GM23338 (cell line): Measurements from ENCODE around the gene CD300E. TPM values are rescaled to one million over a fixed set of nuclear protein-coding genes. Genes with fewer than 3 reads are reported as not detected.

Experiments used
- ATAC-seq: fragments of 200-7000 bp; cut with Tn5 transposase; 3 replicates; pipeline ENCODE4 v1.9.1; 2020
- DNase-seq: peaks from one replicate; pipeline ENCODE4 v3.0.0-alpha.2; 2015; ENCODE audit warnings: low spot score
- H2AFZ ChIP-seq: fragments of 200-600 bp; sonication (generic); 2 replicates; pipeline ENCODE4 v1.8.0; 2016; ENCODE audit warnings: antibody characterized with exemption, mild to moderate bottlenecking, moderate library complexity
- H3F3A ChIP-seq: fragments of 200-600 bp; sonication (generic); replicated peaks from 2 replicates; pipeline ENCODE4 v1.8.0; 2017; ENCODE audit warnings: antibody characterized with exemption, mixed run types, low read depth
- H3K27ac ChIP-seq: fragments of 200-600 bp; sonication (generic); 2 replicates; pipeline ENCODE4 v1.6.1; 2016; ENCODE audit warnings: low read depth
- H3K27me3 ChIP-seq: fragments of 200-600 bp; sonication (generic); 2 replicates; pipeline ENCODE4 v1.8.0; 2016; ENCODE audit warnings: mild to moderate bottlenecking, mixed run types, moderate library complexity; ENCODE audit not compliant: insufficient read depth
- H3K36me3 ChIP-seq: fragments of 200-600 bp; sonication (generic); 2 replicates; pipeline ENCODE4 v1.8.0; 2016; ENCODE audit warnings: mild to moderate bottlenecking; ENCODE audit not compliant: insufficient read depth
- H3K4me1 ChIP-seq: fragments of 200-600 bp; sonication (generic); 2 replicates; pipeline ENCODE4 v1.8.0; 2016; ENCODE audit warnings: mild to moderate bottlenecking, moderate library complexity; ENCODE audit not compliant: insufficient read depth
- H3K4me2 ChIP-seq: fragments of 200-600 bp; sonication (generic); 2 replicates; pipeline ENCODE4 v1.7.1; 2017; ENCODE audit warnings: mixed run types
- H3K4me3 ChIP-seq: fragments of 200-600 bp; sonication (generic); 2 replicates; pipeline ENCODE4 v1.6.1; 2016; ENCODE audit warnings: mixed run types
- H3K79me2 ChIP-seq: fragments of 200-600 bp; sonication (generic); replicated peaks from 2 replicates; pipeline ENCODE4 v1.8.0; 2017; ENCODE audit warnings: mild to moderate bottlenecking; ENCODE audit not compliant: insufficient read depth
- H3K9me2 ChIP-seq: fragments of 200-600 bp; sonication (generic); 2 replicates; pipeline ENCODE4 v1.8.0; 2017; ENCODE audit not compliant: insufficient read depth
- H4K20me1 ChIP-seq: fragments of 200-600 bp; sonication (generic); replicated peaks from 2 replicates; pipeline ENCODE4 v1.8.0; 2017; ENCODE audit warnings: mild to moderate bottlenecking; ENCODE audit not compliant: insufficient read depth
- H3K27ac Mint-ChIP-seq: 2 replicates; pipeline ENCODE4 v1.8.0; 2020; ENCODE audit warnings: inconsistent platforms, mild to moderate bottlenecking, moderate library complexity, mixed read lengths
- H3K27me3 Mint-ChIP-seq: 3 replicates; pipeline ENCODE4 v1.8.0; 2022; ENCODE audit warnings: low read depth, mild to moderate bottlenecking, moderate library complexity, mixed read lengths, inconsistent platforms; ENCODE audit not compliant: insufficient read depth, poor library complexity
- H3K36me3 Mint-ChIP-seq: 3 replicates; pipeline ENCODE4 v1.8.0; 2021; ENCODE audit warnings: low read depth, mild to moderate bottlenecking, inconsistent platforms, moderate library complexity, mixed read lengths
- H3K4me1 Mint-ChIP-seq: 3 replicates; pipeline ENCODE4 v1.8.0; 2020; ENCODE audit warnings: mild to moderate bottlenecking, inconsistent platforms, mixed read lengths
- H3K4me3 Mint-ChIP-seq: 3 replicates; pipeline ENCODE4 v1.8.0; 2021; ENCODE audit warnings: moderate library complexity, mild to moderate bottlenecking, inconsistent platforms, mixed read lengths
- H3K9me3 Mint-ChIP-seq: 3 replicates; pipeline ENCODE4 v1.8.0; 2020; ENCODE audit warnings: moderate library complexity, mild to moderate bottlenecking, inconsistent platforms, mixed read lengths
- CREB1 ChIP-seq: fragments of 250-450 bp; sonication (Bioruptor Pico); IDR thresholded peaks from 2 replicates; pipeline ENCODE4 v1.5.0; 2020; ENCODE audit warnings: low read depth, mild to moderate bottlenecking, moderate library complexity
- EZH2phosphoT487 ChIP-seq: fragments of 200-600 bp; sonication (generic); IDR thresholded peaks from one replicate; pipeline ENCODE4 v1.8.1; 2018; ENCODE audit warnings: antibody characterized with exemption; ENCODE audit not compliant: unreplicated experiment
- JUNB ChIP-seq: IDR thresholded peaks from one replicate; pipeline ENCODE4 v1.6.1; 2016; ENCODE audit warnings: antibody characterized with exemption; ENCODE audit not compliant: unreplicated experiment
- NANOG ChIP-seq: IDR thresholded peaks from 2 replicates; pipeline ENCODE4 v1.6.1; 2016; ENCODE audit warnings: antibody characterized with exemption, borderline replicate concordance
- POLR2AphosphoS5 ChIP-seq: IDR thresholded peaks from 2 replicates; pipeline ENCODE4 v1.6.1; 2016; ENCODE audit warnings: antibody characterized with exemption, low read depth
- STAT1 ChIP-seq: IDR thresholded peaks from one replicate; pipeline ENCODE4 v1.6.1; 2016; ENCODE audit warnings: antibody characterized with exemption; ENCODE audit not compliant: unreplicated experiment
- polyA plus RNA-seq: library from polyadenylated mRNA; unstranded; fragments of >200 nt; fragmentation: Nextera tagmentation; extraction: Ambion mirVana; gene quantifications from 2 replicates; pipeline ENCODE4 v1.2.1, GENCODE V29; 2016
- total RNA-seq: library from RNA; depleted of rRNA; stranded (reverse); fragments of >200 nt; shearing (Covaris generic); gene quantifications from 2 replicates; pipeline ENCODE4 v1.2.3, GENCODE V29; 2014
- TF ChIP-seq, protein P1 (sequence below): IDR thresholded peaks from one replicate; pipeline ENCODE4 v1.6.1; 2018; ENCODE audit warnings: antibody characterized with exemption; ENCODE audit not compliant: unreplicated experiment
- TF ChIP-seq, protein P2 (sequence below): IDR thresholded peaks from 2 replicates; pipeline ENCODE4 v1.6.1; 2016; ENCODE audit warnings: antibody characterized with exemption
- TF ChIP-seq, protein P3 (sequence below), 2 experiments: fragments of 200-600 bp in 1 of 2; sonication (generic) in 1 of 2; conservative IDR thresholded peaks; 2 replicates each; pipeline versions ENCODE4 v1.5.1 to v1.6.1; 2016 to 2017; ENCODE audit warnings: antibody characterized with exemption in 2 of 2, low read depth in 2 of 2, mild to moderate bottlenecking in 2 of 2, moderate library complexity in 1 of 2
- TF ChIP-seq, protein P4 (sequence below): fragments of 250-450 bp; sonication (Bioruptor Pico); IDR thresholded peaks from 2 replicates; pipeline ENCODE4 v1.5.0; 2020; ENCODE audit warnings: mild to moderate bottlenecking, moderate library complexity

The CD300E gene
- total and polyA plus RNA-seq, 2 experiments from 2014 or later = not detected

DNA sequence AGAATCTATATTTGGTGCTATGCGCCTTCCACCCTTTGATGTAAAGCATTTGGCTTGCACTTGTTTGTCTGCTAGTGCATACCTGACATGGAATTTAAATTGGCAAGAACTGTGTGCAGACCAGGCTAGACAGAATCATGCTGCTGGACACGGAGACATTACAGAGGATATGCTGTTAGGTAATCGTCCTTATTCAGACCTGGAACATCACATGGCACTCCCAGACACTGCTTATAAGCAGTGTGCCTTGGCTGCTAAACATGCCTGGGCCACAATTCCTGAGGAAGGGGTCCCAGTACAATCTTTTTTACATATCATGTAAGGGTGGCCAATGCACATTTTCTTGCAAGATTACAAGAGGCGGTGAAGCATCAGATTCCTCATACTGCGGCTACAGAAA, 37.8 kb downstream of the CD300E start (continued):
- no peak for TF ChIP-seq CREB1 (CRISPR knock-in tag)
- TF ChIP-seq, protein P1, sequence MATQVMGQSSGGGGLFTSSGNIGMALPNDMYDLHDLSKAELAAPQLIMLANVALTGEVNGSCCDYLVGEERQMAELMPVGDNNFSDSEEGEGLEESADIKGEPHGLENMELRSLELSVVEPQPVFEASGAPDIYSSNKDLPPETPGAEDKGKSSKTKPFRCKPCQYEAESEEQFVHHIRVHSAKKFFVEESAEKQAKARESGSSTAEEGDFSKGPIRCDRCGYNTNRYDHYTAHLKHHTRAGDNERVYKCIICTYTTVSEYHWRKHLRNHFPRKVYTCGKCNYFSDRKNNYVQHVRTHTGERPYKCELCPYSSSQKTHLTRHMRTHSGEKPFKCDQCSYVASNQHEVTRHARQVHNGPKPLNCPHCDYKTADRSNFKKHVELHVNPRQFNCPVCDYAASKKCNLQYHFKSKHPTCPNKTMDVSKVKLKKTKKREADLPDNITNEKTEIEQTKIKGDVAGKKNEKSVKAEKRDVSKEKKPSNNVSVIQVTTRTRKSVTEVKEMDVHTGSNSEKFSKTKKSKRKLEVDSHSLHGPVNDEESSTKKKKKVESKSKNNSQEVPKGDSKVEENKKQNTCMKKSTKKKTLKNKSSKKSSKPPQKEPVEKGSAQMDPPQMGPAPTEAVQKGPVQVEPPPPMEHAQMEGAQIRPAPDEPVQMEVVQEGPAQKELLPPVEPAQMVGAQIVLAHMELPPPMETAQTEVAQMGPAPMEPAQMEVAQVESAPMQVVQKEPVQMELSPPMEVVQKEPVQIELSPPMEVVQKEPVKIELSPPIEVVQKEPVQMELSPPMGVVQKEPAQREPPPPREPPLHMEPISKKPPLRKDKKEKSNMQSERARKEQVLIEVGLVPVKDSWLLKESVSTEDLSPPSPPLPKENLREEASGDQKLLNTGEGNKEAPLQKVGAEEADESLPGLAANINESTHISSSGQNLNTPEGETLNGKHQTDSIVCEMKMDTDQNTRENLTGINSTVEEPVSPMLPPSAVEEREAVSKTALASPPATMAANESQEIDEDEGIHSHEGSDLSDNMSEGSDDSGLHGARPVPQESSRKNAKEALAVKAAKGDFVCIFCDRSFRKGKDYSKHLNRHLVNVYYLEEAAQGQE = no peak

DNA sequence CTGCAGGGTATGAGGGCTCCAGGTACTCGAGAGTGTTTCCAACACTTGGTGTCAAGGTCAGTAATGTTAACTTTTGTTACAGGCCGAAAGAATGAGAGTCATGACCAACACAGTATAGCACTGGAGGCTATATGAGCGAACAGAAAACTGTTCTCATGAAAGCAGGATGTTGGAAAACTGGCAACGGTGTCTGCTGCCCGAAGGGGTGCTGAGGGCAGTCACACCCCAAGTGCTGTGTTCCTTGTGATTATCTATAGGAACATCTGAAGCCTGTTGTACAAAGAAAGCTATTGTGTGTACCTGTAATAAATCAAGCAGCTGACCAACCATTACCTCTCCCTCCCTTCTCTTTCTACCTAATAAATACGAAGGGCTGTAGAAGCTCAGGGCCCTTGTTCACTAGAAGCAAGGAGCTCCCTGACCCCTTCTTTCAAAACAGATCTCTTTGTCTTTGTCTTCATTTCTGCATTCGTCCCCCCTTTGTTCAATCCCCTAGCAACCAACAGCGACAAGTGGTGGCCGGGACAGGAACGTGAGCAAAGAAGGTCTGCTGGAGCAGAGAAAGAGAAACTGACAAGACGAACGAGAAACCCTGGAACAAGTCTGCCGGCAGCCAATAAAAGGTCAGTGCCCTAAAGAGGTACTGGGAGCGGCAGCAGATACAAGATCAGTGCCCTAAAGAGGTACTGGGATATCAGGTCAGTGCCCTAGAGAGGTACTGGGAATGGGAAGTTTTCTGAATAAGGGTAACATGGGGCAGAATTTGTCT, 39.1 kb downstream of the CD300E start:
- Histone ChIP-seq H3K79me2 (no peaks in the 10 kb centered on the region), H2AFZ (no peak overlapping the region), H3K27me3 (no peaks in the 10 kb centered on the region), H3K36me3 (no peaks in the 10 kb centered on the region), H4K20me1 (no peaks in the 10 kb centered on the region), H3K4me2 (no peak overlapping the region), H3K4me1 (no peaks in the 10 kb centered on the region), H3F3A (no peaks in the 10 kb centered on the region), H3K9me2 (no peaks in the 10 kb centered on the region), H3K27ac (no peak overlapping the region), H3K4me3 (no peak overlapping the region)
- peaks cover 3% of the 10 kb centered on the region for H3K27me3 Mint-ChIP-seq
- TF ChIP-seq NANOG (no peak), STAT1 (no peak), JUNB (no peak), CREB1 (CRISPR knock-in tag) (no peak), POLR2AphosphoS5 (no peak), EZH2phosphoT487 (no peak)
- TF ChIP-seq, protein P2, sequence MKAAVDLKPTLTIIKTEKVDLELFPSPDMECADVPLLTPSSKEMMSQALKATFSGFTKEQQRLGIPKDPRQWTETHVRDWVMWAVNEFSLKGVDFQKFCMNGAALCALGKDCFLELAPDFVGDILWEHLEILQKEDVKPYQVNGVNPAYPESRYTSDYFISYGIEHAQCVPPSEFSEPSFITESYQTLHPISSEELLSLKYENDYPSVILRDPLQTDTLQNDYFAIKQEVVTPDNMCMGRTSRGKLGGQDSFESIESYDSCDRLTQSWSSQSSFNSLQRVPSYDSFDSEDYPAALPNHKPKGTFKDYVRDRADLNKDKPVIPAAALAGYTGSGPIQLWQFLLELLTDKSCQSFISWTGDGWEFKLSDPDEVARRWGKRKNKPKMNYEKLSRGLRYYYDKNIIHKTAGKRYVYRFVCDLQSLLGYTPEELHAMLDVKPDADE = no peak
- TF ChIP-seq, protein P3, sequence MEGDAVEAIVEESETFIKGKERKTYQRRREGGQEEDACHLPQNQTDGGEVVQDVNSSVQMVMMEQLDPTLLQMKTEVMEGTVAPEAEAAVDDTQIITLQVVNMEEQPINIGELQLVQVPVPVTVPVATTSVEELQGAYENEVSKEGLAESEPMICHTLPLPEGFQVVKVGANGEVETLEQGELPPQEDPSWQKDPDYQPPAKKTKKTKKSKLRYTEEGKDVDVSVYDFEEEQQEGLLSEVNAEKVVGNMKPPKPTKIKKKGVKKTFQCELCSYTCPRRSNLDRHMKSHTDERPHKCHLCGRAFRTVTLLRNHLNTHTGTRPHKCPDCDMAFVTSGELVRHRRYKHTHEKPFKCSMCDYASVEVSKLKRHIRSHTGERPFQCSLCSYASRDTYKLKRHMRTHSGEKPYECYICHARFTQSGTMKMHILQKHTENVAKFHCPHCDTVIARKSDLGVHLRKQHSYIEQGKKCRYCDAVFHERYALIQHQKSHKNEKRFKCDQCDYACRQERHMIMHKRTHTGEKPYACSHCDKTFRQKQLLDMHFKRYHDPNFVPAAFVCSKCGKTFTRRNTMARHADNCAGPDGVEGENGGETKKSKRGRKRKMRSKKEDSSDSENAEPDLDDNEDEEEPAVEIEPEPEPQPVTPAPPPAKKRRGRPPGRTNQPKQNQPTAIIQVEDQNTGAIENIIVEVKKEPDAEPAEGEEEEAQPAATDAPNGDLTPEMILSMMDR (conservative IDR thresholded peaks at IDR 0.05; ENCODE audit: low read depth in 2 of 2) = no peak
- TF ChIP-seq, protein P4, sequence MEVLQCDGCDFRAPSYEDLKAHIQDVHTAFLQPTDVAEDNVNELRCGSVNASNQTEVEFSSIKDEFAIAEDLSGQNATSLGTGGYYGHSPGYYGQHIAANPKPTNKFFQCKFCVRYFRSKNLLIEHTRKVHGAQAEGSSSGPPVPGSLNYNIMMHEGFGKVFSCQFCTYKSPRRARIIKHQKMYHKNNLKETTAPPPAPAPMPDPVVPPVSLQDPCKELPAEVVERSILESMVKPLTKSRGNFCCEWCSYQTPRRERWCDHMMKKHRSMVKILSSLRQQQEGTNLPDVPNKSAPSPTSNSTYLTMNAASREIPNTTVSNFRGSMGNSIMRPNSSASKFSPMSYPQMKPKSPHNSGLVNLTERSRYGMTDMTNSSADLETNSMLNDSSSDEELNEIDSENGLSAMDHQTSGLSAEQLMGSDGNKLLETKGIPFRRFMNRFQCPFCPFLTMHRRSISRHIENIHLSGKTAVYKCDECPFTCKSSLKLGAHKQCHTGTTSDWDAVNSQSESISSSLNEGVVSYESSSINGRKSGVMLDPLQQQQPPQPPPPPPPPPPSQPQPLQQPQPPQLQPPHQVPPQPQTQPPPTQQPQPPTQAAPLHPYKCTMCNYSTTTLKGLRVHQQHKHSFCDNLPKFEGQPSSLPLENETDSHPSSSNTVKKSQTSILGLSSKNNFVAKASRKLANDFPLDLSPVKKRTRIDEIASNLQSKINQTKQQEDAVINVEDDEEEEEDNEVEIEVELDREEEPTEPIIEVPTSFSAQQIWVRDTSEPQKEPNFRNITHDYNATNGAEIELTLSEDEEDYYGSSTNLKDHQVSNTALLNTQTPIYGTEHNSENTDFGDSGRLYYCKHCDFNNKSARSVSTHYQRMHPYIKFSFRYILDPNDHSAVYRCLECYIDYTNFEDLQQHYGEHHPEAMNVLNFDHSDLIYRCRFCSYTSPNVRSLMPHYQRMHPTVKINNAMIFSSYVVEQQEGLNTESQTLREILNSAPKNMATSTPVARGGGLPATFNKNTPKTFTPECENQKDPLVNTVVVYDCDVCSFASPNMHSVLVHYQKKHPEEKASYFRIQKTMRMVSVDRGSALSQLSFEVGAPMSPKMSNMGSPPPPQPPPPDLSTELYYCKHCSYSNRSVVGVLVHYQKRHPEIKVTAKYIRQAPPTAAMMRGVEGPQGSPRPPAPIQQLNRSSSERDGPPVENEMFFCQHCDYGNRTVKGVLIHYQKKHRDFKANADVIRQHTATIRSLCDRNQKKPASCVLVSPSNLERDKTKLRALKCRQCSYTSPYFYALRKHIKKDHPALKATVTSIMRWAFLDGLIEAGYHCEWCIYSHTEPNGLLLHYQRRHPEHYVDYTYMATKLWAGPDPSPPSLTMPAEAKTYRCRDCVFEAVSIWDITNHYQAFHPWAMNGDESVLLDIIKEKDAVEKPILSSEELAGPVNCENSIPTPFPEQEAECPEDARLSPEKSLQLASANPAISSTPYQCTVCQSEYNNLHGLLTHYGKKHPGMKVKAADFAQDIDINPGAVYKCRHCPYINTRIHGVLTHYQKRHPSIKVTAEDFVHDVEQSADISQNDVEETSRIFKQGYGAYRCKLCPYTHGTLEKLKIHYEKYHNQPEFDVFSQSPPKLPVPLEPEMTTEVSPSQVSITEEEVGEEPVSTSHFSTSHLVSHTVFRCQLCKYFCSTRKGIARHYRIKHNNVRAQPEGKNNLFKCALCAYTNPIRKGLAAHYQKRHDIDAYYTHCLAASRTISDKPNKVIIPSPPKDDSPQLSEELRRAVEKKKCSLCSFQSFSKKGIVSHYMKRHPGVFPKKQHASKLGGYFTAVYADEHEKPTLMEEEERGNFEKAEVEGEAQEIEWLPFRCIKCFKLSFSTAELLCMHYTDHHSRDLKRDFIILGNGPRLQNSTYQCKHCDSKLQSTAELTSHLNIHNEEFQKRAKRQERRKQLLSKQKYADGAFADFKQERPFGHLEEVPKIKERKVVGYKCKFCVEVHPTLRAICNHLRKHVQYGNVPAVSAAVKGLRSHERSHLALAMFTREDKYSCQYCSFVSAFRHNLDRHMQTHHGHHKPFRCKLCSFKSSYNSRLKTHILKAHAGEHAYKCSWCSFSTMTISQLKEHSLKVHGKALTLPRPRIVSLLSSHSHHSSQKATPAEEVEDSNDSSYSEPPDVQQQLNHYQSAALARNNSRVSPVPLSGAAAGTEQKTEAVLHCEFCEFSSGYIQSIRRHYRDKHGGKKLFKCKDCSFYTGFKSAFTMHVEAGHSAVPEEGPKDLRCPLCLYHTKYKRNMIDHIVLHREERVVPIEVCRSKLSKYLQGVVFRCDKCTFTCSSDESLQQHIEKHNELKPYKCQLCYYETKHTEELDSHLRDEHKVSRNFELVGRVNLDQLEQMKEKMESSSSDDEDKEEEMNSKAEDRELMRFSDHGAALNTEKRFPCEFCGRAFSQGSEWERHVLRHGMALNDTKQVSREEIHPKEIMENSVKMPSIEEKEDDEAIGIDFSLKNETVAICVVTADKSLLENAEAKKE (CRISPR knock-in tag) = no peak
- no peak; the same call in 2 of the 3 replicates for ATAC-seq
- H3K4me1 Mint-ChIP-seq = peaks cover 3% of the 10 kb centered on the region; the same call in 1 of the 3 replicates
- no peak overlapping the region for H3K27ac Mint-ChIP-seq
- peaks cover 2% of the 10 kb centered on the region; the same call in 2 of the 3 replicates for H3K9me3 Mint-ChIP-seq
- H3K4me3 Mint-ChIP-seq = no peak overlapping the region
- no peaks in the 10 kb centered on the region for H3K36me3 Mint-ChIP-seq
- peak; percentile 11 for DNase-seq
